OCI-LY7 (cell line): Measurements from ENCODE around the gene HS6ST3. TPM values are rescaled to one million over a fixed set of nuclear protein-coding genes. Genes with fewer than 3 reads are reported as not detected.

Experiments used
- BruUV-seq: library from RNA; stranded (reverse); fragments of 400-500 nt; replicated peaks from 2 replicates; lab custom pipeline; 2021; lab: Mats Ljungman, UMichigan
- CTCF ChIA-PET: fragments of 300-600 bp; sonication (Branson Sonifier 250); formaldehyde crosslinking; loops from one replicate; lab custom pipeline; 2022; ENCODE audit warnings: antibody characterized with exemption; ENCODE audit not compliant: unreplicated experiment; lab: Charles Lee
- POLR2A ChIA-PET: fragments of 300-600 bp; sonication (Branson Sonifier 250); formaldehyde crosslinking; loops from one replicate; lab custom pipeline; 2022; ENCODE audit warnings: antibody characterized with exemption; lab: Charles Lee
- DNase-seq: peaks from one replicate; pipeline ENCODE4 v3.0.0-alpha.2; 2015; ENCODE audit warnings: low spot score
- H2AFZ ChIP-seq: fragments of 200-600 bp; sonication (generic), shearing (Covaris generic); 2 replicates; pipeline ENCODE4 v1.6.1; 2014; ENCODE audit warnings: mild to moderate bottlenecking, antibody characterized with exemption, low read length, moderate library complexity
- H3K27ac ChIP-seq: fragments of 200-600 bp; sonication (generic); 2 replicates; pipeline ENCODE4 v1.5.1; 2014; ENCODE audit warnings: mixed run types, low read depth, mild to moderate bottlenecking, moderate library complexity, low read length, inconsistent platforms; ENCODE audit not compliant: poor library complexity, severe bottlenecking
- H3K36me3 ChIP-seq: fragments of 200-600 bp; sonication (generic); 2 replicates; pipeline ENCODE4 v1.6.1; 2014; ENCODE audit warnings: mild to moderate bottlenecking, antibody characterized with exemption, low read length, moderate library complexity, mixed read lengths; ENCODE audit not compliant: insufficient read depth
- H3K4me1 ChIP-seq: fragments of 200-600 bp; sonication (generic); 2 replicates; pipeline ENCODE4 v1.5.1; 2014; ENCODE audit warnings: mild to moderate bottlenecking, low read length; ENCODE audit not compliant: insufficient read depth, poor library complexity, severe bottlenecking
- H3K4me2 ChIP-seq: fragments of 200-600 bp; sonication (generic); 2 replicates; pipeline ENCODE4 v1.6.1; 2014; ENCODE audit warnings: mild to moderate bottlenecking, low read length
- H3K4me3 ChIP-seq: fragments of 200-600 bp; sonication (generic); 2 replicates; pipeline ENCODE4 v1.5.1; 2014; ENCODE audit warnings: mild to moderate bottlenecking, low read depth, low read length; ENCODE audit not compliant: poor library complexity, severe bottlenecking
- H3K79me2 ChIP-seq: fragments of 200-600 bp; sonication (generic); 2 replicates; pipeline ENCODE4 v1.6.1; 2016; ENCODE audit warnings: low read depth, mild to moderate bottlenecking, low read length, moderate library complexity, mixed read lengths; ENCODE audit not compliant: insufficient read depth
- H3K9me2 ChIP-seq: fragments of 200-600 bp; sonication (generic); 2 replicates; pipeline ENCODE4 v1.6.1; 2016; ENCODE audit warnings: mild to moderate bottlenecking, low read length, mixed read lengths; ENCODE audit not compliant: insufficient read depth
- H3K9me3 ChIP-seq: fragments of 200-600 bp; sonication (generic); 2 replicates; pipeline ENCODE4 v1.6.1; 2014; ENCODE audit warnings: mild to moderate bottlenecking, mixed run types, low read length, mixed read lengths
- H4K20me1 ChIP-seq: fragments of 200-600 bp; sonication (generic); 2 replicates; pipeline ENCODE4 v1.6.1; 2014; ENCODE audit warnings: mild to moderate bottlenecking, antibody characterized with exemption, low read length, moderate library complexity, mixed read lengths; ENCODE audit not compliant: insufficient read depth
- CTCF ChIP-seq: fragments of 200-600 bp; sonication (generic); conservative IDR thresholded peaks from 2 replicates; pipeline ENCODE4 v1.5.1; 2014; ENCODE audit warnings: mild to moderate bottlenecking, antibody characterized with exemption, low read length, moderate library complexity, mixed read lengths
- EZH2phosphoT487 ChIP-seq: fragments of 200-600 bp; sonication (generic); IDR thresholded peaks from 2 replicates; pipeline ENCODE4 v1.6.1; 2018; ENCODE audit warnings: low read depth, borderline replicate concordance, mild to moderate bottlenecking, mixed run types, antibody characterized with exemption, low read length, moderate library complexity, mixed read lengths
- intact Hi-C: fragments of 100-400 bp; cut with micrococcal nuclease; formaldehyde crosslinking; loops from one replicate; pipeline ENCODE4 v1.10.0; 2022; ENCODE audit not compliant: unreplicated experiment
- total RNA-seq, 2 experiments: library from RNA; depleted of rRNA in 1 of 2; stranded (reverse); fragments of >200 nt in 1 of 2; shearing (Covaris generic) in 1 of 2; gene quantifications; 2 replicates each; pipeline ENCODE4 v1.2.3, GENCODE V29; 2014 to 2022

The HS6ST3 gene
- total RNA-seq, 2 experiments from 2014 or later, result not detected

GRCh38 chr13:96825653-96826052 is 735.7 kb downstream of the HS6ST3 start:
- Histone ChIP-seq H3K4me1 (no peaks in the 10 kb centered on the region), H3K36me3 (no peaks in the 10 kb centered on the region), H3K27ac (no peak overlapping the region), H3K4me3 (no peak overlapping the region), H3K4me2 (no peak overlapping the region), H2AFZ (no peak overlapping the region), H3K9me2 (no peaks in the 10 kb centered on the region), H3K79me2 (no peaks in the 10 kb centered on the region), H3K9me3 (no peaks in the 10 kb centered on the region), H4K20me1 (no peaks in the 10 kb centered on the region)
- POLR2A ChIA-PET, result no interaction called here
- intact Hi-C loops, result loop anchor here (10.0 kb wide), 1 partner anchor 199 kb away; no protein-coding TSS in a partner anchor
- DNase-seq, result no peak
- CTCF ChIA-PET, result no interaction called here
- no TSS peak for BruUV-seq
- TF ChIP-seq CTCF (no peak), EZH2phosphoT487 (no peak)

GRCh38 chr13:96834626-96835025 is 744.7 kb downstream of the HS6ST3 start:
- H3K79me2 ChIP-seq, result no peaks in the 10 kb centered on the region
- no peaks in the 10 kb centered on the region for H4K20me1 ChIP-seq
- H3K9me3 ChIP-seq, result no peaks in the 10 kb centered on the region
- H3K4me2 ChIP-seq, result no peak overlapping the region
- intact Hi-C loops, result no loop called here
- POLR2A ChIA-PET, result interaction anchor here (0.7 kb wide), 1 partner anchor 250 kb away, joined by 3 read pairs; no protein-coding TSS in a partner anchor
- no TSS peak for BruUV-seq
- H3K9me2 ChIP-seq, result no peaks in the 10 kb centered on the region
- CTCF ChIA-PET, result no interaction called here
- H3K27ac ChIP-seq, result no peak overlapping the region
- no peak for DNase-seq
- H3K4me3 ChIP-seq, result no peak overlapping the region
- TF ChIP-seq CTCF (no peak), EZH2phosphoT487 (no peak)
- H3K36me3 ChIP-seq, result no peaks in the 10 kb centered on the region
- no peaks in the 10 kb centered on the region for H3K4me1 ChIP-seq
- H2AFZ ChIP-seq, result no peak overlapping the region

DNA sequence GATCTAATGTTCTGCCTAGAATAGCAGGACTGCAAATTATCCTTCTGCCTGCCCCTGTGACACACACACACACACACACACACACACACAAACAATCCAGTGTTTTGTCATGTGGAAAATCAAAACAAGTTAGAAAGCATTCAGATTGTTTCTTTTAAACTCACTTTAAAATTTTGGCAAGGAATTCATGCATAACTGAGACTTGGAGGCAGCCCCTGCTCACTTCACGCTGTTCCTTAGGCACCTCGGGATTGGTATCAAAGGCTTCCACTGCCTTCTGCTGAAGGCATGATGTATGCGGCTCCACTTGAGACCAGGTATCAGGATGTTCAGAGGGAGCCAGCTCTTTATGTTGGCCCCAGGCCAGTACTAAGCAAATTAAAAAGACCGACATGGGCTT is 745.6 kb downstream of the HS6ST3 start:
- ChIA-PET POLR2A (interaction anchor here (0.7 kb wide), 1 partner anchor 250 kb away, joined by 3 read pairs; no protein-coding TSS in a partner anchor), CTCF (no interaction called here)
- Histone ChIP-seq H3K4me1 (no peaks in the 10 kb centered on the region), H3K4me3 (no peak overlapping the region), H3K4me2 (no peak overlapping the region), H2AFZ (no peak overlapping the region), H4K20me1 (no peaks in the 10 kb centered on the region), H3K79me2 (no peaks in the 10 kb centered on the region), H3K36me3 (no peaks in the 10 kb centered on the region), H3K27ac (no peak overlapping the region), H3K9me2 (no peaks in the 10 kb centered on the region), H3K9me3 (no peaks in the 10 kb centered on the region)
- no TSS peak for BruUV-seq
- TF ChIP-seq CTCF (no peak), EZH2phosphoT487 (no peak)
- DNase-seq, result no peak
- intact Hi-C loops, result no loop called here
